BE2C (cell line): ENCODE data around the gene KIAA1958.

Source experiments
- DNase-seq: peaks from one replicate; pipeline ENCODE4 v3.0.0-alpha.2; 2020
- H3K27me3 ChIP-seq: fragments of 250-450 bp; sonication (Bioruptor Pico); 2 replicates; pipeline ENCODE4 v1.5.1; 2020; ENCODE audit warnings: mild to moderate bottlenecking
- H3K36me3 ChIP-seq: fragments of 250-450 bp; sonication (Bioruptor Pico); 2 replicates; pipeline ENCODE4 v1.5.1; 2020; ENCODE audit warnings: mild to moderate bottlenecking
- H3K4me1 ChIP-seq: fragments of 250-450 bp; sonication (Bioruptor Pico); 2 replicates; pipeline ENCODE4 v1.5.1; 2020
- H3K4me3 ChIP-seq: 2 replicates; pipeline ENCODE4 v1.5.1; 2011; ENCODE audit warnings: low read depth, low read length
- H3K9me3 ChIP-seq: fragments of 250-450 bp; sonication (Bioruptor Pico); 2 replicates; pipeline ENCODE4 v1.5.1; 2020
- TF ChIP-seq, protein P1 (sequence below): IDR thresholded peaks from 2 replicates; pipeline ENCODE4 v1.5.1; 2012; ENCODE audit warnings: mild to moderate bottlenecking, low read depth, low read length

Gene KIAA1958

DNA sequence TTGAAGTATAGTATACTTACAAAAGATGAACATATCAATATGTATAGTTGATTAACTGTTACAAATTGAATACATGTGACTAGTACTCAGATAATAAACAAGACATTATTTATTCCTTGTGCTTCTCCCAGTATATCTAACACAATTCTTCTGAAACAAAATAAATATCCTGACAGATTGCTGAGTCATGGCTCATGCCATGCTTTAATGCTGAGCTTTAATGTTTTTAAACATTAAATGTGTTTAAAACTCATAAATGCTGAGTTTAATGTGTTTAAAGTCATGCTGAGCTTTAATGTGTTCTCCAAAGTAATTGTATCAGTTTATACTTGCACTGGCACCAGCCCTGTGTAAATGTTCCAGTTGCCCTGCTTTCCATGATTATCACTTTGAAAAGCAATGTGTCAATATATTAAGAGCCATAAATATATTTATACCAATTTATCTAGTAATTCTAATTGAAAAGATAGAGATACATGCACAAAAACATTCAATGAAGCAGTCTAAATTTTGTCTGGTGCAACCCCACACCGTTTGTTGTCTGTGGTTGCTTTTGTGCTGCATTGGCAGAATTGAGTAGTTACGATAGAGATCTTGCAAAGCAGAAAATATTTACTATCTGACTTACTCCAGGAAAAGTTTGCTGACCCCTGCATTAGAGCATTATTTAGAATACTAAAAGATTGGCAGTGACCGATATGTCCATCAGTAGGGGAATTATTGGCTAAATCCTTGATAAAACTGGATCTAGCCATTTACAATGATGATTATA lies 15.7 kb downstream of the KIAA1958 start:
- Histone ChIP-seq H3K36me3 (no peaks in the 10 kb centered on the region), H3K27me3 (no peaks in the 10 kb centered on the region), H3K4me3 (no peak overlapping the region), H3K9me3 (no peaks in the 10 kb centered on the region), H3K4me1 (no peaks in the 10 kb centered on the region)
- DNase-seq = no peak
- TF ChIP-seq, protein P1, sequence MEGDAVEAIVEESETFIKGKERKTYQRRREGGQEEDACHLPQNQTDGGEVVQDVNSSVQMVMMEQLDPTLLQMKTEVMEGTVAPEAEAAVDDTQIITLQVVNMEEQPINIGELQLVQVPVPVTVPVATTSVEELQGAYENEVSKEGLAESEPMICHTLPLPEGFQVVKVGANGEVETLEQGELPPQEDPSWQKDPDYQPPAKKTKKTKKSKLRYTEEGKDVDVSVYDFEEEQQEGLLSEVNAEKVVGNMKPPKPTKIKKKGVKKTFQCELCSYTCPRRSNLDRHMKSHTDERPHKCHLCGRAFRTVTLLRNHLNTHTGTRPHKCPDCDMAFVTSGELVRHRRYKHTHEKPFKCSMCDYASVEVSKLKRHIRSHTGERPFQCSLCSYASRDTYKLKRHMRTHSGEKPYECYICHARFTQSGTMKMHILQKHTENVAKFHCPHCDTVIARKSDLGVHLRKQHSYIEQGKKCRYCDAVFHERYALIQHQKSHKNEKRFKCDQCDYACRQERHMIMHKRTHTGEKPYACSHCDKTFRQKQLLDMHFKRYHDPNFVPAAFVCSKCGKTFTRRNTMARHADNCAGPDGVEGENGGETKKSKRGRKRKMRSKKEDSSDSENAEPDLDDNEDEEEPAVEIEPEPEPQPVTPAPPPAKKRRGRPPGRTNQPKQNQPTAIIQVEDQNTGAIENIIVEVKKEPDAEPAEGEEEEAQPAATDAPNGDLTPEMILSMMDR = no peak

DNA sequence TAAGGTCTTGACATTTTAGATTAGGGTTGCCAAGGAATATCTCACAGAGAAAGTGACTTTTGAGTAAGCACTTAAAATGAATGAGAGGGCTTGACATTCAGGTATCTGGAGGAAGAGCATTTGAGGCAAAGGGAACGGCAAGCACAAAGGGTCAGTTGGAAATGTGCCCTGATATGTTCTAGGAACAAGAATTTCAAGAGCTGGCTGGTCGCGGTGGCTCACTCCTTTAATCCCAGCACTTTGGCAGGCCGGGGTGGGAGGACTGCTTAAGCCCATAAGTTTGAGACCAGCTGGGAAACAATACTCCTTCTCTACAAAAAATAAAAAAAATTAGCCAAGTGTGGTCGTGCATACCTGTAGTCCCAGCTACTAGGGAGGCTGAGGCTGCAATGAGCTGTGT lies 16.5 kb downstream of the KIAA1958 start:
- DNase-seq = no peak
- TF ChIP-seq, protein P1 = no peak
- Histone ChIP-seq H3K36me3 (no peaks in the 10 kb centered on the region), H3K27me3 (no peaks in the 10 kb centered on the region), H3K4me3 (no peak overlapping the region), H3K9me3 (no peaks in the 10 kb centered on the region), H3K4me1 (no peaks in the 10 kb centered on the region)

DNA sequence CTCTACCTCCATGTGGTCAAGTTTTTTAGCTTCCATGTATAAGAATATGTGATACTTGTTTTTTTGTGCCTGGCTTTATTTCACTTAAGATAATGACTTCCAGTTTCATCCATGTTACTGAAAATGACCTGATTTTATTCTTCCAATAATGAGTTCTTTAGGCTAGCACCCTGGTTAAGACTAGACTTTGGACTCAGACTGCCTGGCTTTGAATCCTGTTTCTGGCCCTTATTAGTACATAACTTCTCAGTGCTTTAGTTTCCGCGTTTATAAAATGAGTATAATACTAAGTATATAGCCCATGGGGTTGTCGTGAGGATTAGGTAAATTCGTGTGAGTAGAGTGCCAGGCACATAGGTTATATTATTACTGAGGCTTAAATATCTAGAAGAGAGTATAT lies 18.5 kb downstream of the KIAA1958 start:
- no peak overlapping the region for H3K4me3 ChIP-seq
- no peak for DNase-seq
- H3K27me3 ChIP-seq = no peaks in the 10 kb centered on the region
- H3K4me1 ChIP-seq = no peaks in the 10 kb centered on the region
- no peaks in the 10 kb centered on the region for H3K9me3 ChIP-seq
- H3K36me3 ChIP-seq = no peaks in the 10 kb centered on the region
- TF ChIP-seq, protein P1 = no peak

DNA sequence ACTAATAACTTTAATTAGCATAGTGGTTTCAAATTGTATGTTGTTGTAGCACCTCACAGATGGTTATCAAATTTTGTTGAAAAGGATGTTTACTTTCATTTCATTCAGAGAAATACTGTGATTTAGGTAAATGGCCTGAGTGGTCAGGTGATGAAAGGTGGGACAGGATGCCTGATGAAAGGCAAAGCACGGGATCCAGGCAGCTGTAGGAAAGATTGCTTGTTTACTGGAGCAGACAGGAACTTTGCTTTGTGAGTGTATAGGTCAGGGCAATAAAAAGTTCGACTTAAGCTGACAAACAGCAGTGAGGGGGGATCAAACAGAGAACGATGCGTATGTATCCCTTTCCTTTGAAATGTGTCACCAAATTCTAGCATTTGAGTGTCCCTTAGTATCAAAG lies 19.0 kb downstream of the KIAA1958 start:
- H3K4me3 ChIP-seq = no peak overlapping the region
- H3K27me3 ChIP-seq = no peaks in the 10 kb centered on the region
- no peaks in the 10 kb centered on the region for H3K36me3 ChIP-seq
- no peaks in the 10 kb centered on the region for H3K9me3 ChIP-seq
- TF ChIP-seq, protein P1 = no peak
- DNase-seq = no peak
- H3K4me1 ChIP-seq = no peaks in the 10 kb centered on the region

DNA sequence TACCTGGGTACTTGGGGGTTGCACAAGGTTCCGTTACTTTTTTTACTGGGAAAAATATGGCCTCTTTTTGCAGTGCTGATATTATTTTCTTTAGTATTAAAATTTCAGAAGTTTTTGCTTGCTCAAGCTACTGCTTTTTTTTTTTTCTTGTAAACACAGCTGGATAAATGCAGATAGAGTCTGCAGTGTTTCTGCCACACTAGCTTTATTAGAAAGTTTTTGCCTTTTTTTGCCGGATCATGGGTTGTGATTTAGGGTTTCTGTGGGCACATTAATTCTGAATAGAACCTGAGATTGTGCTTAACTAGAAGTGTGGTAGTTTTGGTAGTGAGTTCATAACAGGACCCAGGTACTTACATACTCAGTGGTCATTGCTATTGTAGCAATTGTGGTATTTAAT lies 19.9 kb downstream of the KIAA1958 start:
- TF ChIP-seq, protein P1 = no peak
- DNase-seq = no peak
- Histone ChIP-seq H3K9me3 (no peaks in the 10 kb centered on the region), H3K4me1 (no peaks in the 10 kb centered on the region), H3K4me3 (no peak overlapping the region), H3K27me3 (no peaks in the 10 kb centered on the region), H3K36me3 (no peaks in the 10 kb centered on the region)

DNA sequence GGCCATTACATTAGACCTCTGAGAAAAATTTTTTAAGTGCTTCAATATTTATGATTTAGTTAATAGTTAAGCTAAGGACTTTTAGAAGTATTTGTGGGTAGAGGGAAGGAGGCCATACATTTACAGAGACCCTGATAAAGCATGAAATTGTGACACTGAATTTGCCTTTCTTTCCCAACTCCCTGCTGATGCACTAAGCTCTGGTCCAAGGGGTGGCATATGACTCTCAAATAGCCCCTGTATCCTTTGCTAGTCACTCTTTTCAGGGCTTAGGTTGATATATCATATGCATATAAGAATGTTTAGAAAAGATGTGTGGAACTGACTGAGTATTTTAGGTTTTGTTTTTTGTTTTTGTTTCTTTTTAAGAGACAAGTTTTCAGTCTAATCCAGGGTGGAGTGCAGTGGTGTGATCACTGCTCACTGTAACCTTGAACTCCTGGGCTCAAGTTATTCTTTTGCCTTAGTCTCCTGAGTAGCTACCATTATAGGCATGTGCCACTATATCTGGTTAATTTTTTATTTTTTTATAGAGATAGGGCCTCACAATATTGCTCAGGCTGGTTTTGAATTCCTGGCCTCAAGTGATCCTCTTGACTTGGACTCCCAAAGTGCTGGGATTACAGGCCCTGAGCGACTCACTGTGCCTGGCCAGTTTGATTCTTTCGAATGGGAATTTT lies 20.5 kb downstream of the KIAA1958 start:
- TF ChIP-seq, protein P1 = no peak
- Histone ChIP-seq H3K4me1 (no peaks in the 10 kb centered on the region), H3K27me3 (no peaks in the 10 kb centered on the region), H3K36me3 (no peaks in the 10 kb centered on the region), H3K4me3 (no peak overlapping the region), H3K9me3 (no peaks in the 10 kb centered on the region)
- DNase-seq = no peak
